C4-2B (cell line): ENCODE measurements around the gene GFOD2.

ENCODE experiments used
- CTCF ChIP-seq: fragments of 450-650 bp; conservative IDR thresholded peaks from 2 replicates; pipeline ENCODE4 v1.5.1; 2017; ENCODE audit warnings: mild to moderate bottlenecking
- ZFX ChIP-seq: fragments of 450-650 bp; IDR thresholded peaks from 2 replicates; pipeline ENCODE4 v1.6.1; 2017

- TF ChIP-seq CTCF = peak; percentile 37; the same call in 1 of the 2 replicates
- TF ChIP-seq ZFX = no peak
These were observed 55.8 kb downstream of the GFOD2 start for GRCh38 chr16:67663151-67663876.
